GM13977 (cell line): ENCODE measurements around the gene ATPAF1.

Experiments
- DNase-seq: peaks from one replicate; pipeline ENCODE4 v3.0.0; 2012; ENCODE audit warnings: low spot score
- CTCF ChIP-seq: IDR thresholded peaks from 2 replicates; pipeline ENCODE4 v1.5.1; 2012; ENCODE audit warnings: mild to moderate bottlenecking, control low read depth; ENCODE audit not compliant: insufficient read depth; ENCODE audit errors: extremely low read depth, missing control alignments
- in situ Hi-C: fragments of 300-500 bp; cut with MboI; formaldehyde crosslinking; loops from one replicate; pipeline ENCODE4 v1.12.0; 2022; ENCODE audit warnings: low sequenced_read_pairs, low pct_unique_long_range_greater_than_20kb, mixed read lengths, inconsistent platforms; ENCODE audit not compliant: unreplicated experiment

Gene ATPAF1

DNA sequence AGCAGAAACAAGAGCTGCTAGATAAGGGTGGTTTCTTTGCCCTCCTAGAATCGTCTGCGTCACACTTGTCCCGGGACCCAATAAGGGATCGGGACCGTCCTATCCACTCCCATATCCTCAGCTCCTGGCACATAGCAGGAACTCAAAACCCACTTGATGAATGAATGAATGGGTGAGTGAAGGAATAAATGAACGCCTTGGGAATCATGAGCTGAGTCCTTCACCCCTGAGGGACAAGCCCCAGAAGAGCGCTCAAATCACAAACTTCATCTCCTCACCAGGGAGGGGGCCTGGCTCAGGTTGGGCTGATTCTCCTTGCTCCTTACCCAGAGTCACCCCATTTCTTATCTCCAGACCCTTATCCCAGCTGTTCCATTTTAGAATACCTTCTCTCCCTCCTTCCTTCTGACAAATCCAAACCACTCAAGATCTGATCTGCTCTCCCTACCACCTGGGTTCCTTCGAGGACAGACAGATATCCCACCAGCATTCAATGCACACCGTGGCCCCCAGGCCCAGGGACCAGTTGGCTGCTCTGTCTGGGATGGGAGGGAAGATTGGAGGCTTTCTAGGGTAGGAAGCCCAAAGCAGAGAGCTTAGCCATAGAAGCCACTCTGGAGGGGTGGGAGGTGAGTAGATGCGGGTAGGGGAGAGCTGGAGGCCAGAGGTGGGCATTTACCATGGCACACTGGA is 50.9 kb downstream of the ATPAF1 start:
- DNase-seq: no peak
- TF ChIP-seq CTCF: no peak
- in situ Hi-C loops: no loop called here

GRCh38 chr1:46616277-46617107 is 51.7 kb downstream of the ATPAF1 start, which contains the start of gene MOB3C:
TSS of gene MOB3C (minus strand) at chr1:46616811. CDS start at chr1:46613321, 3,490 bp downstream.
- in situ Hi-C loops: no loop called here

GRCh38 chr1:46615735-46616134 is 52.4 kb downstream of the ATPAF1 start:
- in situ Hi-C loops: no loop called here
- no peak for TF ChIP-seq CTCF
- no peak for DNase-seq

More at GRCh38 chr1:46616277-46617107, 51.7 kb downstream of the ATPAF1 start, which contains the start of gene MOB3C:
- TF ChIP-seq CTCF: no peak
- DNase-seq: peak; percentile 77

DNA sequence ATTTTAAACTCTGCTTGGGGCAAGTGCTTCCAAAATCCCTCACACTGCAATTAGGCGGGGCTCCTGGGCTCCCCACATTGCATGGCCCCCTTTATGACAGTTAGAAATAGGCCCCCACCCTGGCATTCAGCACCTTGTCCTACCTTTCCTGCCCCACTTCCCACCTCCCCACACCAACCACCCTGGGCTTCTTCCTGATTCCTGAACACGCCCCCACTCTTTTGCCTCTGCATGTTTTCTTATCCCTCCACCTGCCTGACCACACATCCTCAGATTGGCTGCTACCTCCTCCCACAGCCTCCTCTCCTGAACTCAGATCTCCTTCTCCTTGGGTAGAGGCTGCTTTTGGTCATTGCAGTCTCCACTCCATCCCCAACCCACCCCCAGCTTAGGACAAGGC is 53.1 kb downstream of the ATPAF1 start:
- in situ Hi-C loops: no loop called here
- TF ChIP-seq CTCF: no peak
- no peak for DNase-seq

DNA sequence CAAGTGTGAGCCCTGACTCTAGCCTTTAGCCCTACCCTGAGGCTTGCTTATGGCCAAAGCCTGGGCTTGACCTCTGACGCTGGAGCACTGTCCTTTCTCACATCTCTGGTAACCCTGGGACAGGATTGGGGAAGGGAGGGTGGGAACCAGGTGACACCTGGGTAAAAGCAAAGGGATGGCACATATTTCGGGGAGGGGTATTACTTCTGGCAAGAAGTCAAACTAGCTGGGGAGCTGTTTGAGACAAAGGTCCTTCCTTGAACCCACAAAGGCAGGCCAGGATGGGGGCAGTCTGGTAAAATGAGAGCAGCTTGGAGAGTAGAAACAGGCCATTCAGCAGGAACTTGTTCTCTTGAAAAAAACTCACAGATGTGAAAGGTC is 53.6 kb downstream of the ATPAF1 start:
- no peak for TF ChIP-seq CTCF
- in situ Hi-C loops: no loop called here
- no peak for DNase-seq

GRCh38 chr1:46613661-46614603 is 54.2 kb downstream of the ATPAF1 start:
- in situ Hi-C loops: no loop called here
- no peak for TF ChIP-seq CTCF
- peak; percentile 73 for DNase-seq
